ENCODE results near the gene SIRT7.

Gene SIRT7

GRCh38 chr17:81931557-81932332 lies 13.8 kb upstream of the SIRT7 start:
- no peak for DNase-seq (ENCODE audit: low spot score)

DNA sequence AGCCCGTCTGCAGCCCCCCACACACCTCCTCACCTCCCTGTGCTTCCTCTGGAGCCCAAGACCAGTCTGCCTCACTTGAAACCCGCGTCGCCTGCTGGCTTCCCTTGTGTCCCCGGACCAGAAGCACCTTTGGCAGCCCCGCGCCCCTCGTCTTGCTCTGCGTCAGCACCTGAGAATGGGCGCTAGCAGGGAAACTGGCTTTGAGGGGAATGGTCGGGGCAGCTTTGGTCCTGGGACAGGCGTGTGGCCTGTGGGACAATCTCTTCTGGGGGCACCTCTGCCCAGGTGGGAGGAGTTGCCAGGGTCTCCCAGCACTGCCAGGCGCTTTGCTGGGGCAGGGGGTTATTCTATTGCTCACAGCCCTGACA lies 13.2 kb upstream of the SIRT7 start:
- DNase-seq (ENCODE audit: low spot score) = no peak

DNA sequence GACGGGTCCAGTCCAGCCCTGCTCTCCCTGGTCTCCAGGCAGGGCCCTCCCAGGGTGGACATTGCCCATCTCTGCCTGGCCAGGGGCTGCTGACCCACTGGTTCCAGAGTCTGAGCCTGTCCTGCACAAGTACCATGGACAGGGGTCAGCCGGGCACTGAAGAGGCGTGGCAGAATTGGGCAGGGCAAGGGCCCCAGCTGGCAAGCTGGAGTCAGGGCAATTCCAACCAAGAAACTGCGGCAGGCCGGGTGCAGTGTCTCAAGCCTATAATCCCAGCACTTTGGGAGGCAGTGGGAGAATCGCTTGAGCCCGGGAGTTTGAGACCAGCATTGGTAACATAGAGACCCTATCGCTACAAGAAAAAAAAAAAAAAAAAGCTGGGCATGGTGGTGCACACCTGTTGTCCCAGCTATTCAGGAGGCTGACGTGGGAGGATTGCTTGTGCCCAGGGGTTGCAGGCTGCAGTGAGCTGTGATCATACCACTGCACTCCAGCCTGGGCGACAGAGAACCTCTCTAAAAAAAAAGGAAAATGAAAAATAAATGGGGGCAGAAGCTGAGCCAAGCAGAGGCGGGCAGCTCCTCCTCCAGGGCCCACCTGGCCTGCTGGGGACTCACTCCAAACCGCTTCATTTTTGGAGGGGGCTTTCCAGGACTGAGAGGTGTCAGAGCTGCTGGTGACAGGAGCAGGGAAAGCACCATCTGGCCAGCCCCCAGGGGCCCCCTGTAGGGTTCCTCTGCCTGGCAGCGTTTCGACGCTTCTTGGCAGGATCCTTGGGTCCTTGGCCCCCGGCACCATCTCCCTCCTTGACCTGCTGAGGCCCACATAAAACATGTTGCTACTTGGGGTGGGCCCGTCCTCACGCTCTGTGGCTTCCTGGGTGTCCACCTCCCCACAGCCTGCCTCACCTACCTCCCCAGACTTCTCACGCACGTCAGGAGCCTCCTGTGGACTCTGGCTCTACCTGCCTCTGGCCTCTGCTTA lies 12.5 kb upstream of the SIRT7 start:
- no peak for DNase-seq (ENCODE audit: low spot score)

- no peak for DNase-seq (ENCODE audit: low spot score)
These were observed 11.5 kb upstream of the SIRT7 start for GRCh38 chr17:81929253-81930141.

DNA sequence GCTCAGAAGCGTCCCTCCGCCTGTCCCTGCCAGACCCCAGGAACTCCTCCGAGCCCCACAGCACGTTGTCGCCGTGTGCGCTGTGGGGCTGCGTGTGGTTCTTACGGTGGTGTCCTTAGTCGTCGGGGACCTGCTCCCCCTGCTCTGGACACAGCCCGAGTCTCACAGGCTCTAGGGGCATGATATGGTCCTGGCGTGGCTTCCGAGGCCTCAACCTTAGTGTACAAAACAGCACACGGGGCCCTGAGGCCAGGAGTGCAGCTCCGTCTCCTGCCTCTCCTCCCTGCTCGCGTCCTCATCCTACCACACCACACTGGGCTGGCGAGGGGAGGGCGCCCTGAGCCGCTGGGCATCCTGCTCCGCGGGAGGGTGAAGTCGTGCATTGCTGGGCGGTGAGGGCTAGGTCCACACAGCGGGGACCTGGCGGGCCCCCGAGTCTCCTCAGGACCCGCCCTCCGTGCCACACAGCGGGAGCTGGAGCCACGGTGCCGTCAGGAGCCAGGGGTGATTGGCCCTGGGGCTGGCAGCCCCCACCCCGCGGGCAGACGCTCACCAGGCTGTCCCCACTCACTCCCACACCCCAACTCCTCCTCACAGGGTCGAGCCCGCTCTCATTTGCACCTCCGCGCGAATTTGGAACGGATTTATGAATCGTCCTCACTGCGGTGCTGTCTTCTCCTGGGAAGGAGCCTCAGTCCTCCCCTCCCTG lies 10.7 kb upstream of the SIRT7 start:
- DNase-seq (ENCODE audit: low spot score) = no peak

DNA sequence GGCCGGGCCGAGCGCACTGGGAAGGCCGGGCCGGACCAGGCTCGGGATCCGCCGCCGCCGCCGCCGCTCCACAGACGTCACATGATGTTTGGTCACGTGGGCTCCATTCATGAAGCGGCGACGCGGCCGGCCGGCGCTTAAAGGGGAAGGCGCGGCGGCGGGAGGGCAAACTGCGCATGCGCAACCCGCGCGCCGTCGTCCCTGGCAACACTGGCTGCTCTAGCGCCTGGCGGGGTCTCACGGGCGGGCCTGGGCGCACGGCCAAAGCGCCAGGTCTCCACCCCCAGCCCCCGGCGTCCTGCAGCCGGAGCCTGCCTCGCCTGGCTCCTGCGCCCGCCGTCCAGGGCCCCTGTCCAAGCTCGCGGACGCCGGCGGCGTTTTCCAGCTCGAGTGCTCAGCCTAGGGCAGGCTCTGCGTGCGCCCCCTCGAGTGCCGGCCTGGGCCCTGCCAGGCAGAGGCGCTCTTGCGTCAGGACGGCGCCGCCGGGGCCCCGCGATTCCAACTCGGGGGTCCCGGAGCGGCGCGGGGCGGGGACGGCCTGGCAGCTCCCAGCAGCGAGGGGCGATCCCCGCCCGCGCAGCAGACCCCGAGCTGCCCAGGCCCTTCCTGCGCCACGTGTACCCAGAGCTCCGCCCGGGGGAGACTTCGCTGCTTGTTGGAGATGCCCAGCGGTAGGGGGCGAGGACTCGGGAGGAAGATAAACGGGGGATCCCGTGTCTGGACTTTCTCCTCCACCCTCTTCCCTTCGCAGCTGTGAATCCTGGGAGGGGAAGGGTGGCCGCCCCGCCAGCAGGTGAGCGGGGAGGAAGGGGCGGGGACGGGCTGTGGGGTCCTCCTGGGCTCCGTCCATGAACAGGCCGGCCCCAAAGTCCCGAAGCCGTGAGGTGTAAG lies 9.9 kb upstream of the SIRT7 start, which contains the start of gene MAFG:
Gene MAFG, minus strand, starts transcription at position 83 of the 891 bp plus-strand sequence. CDS start 4,550 bp downstream, outside the sequence.
- peak; percentile 98 for DNase-seq (ENCODE audit: low spot score)

DNA sequence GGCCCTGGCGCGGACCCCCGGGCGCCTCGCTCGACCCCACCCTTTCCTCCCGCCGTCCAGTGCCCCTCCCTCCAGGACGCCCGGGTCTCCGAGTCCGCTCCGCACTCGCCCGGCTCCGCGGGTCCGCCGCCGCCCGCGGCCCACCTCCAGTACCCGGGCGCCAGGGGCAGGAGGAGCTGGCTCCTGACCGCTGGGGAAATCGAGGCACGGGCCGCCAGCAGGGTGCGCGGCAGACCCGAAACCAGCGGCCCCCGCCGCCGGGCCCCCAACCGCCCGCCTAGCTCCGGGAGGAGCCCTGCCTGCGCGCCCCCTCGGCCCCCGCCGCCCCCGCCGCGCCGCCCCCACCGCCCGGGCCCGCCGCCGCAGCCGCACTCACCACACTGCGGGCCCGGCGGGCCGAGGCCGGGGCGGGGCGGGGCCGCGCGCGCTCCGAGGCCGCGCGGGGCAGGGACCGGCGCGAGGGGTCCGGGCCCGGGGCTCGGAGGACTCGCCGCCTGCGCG lies 9.2 kb upstream of the SIRT7 start:
- DNase-seq (ENCODE audit: low spot score) = no peak

DNA sequence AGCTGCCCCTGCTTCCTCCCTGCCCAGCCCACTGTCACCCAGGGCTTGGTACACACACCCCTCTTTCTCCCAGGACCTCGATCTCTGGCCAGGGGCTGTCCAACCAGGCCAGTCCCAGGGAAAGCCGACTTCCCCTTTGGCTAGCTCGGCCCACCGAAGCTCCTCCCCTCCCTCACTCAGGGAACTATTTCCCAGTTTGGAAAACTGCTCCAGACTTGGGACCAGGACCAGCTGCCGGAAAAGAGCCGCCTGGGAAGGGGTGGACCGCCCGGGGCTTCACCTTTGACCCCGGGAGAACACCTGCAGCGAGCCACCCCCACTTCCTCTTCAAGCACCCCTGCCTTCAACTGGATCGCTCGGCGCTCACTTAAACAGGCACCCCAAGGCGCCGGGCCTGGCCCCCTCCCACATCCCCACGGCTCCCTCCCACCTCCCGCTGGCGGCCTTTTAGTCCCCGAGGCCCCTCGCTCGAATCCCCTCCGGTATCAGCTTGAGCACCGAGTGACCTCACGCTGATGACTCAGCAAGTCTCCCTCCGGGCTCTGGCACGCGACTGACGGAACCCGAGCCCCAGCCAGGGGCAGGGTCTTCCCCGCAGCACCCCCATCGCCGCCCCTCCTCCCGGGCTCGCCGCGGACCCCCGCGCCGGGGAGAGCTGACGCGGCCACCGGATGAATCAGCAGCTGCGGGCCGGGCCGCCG lies 8.6 kb upstream of the SIRT7 start:
- no peak for DNase-seq (ENCODE audit: low spot score)

DNA sequence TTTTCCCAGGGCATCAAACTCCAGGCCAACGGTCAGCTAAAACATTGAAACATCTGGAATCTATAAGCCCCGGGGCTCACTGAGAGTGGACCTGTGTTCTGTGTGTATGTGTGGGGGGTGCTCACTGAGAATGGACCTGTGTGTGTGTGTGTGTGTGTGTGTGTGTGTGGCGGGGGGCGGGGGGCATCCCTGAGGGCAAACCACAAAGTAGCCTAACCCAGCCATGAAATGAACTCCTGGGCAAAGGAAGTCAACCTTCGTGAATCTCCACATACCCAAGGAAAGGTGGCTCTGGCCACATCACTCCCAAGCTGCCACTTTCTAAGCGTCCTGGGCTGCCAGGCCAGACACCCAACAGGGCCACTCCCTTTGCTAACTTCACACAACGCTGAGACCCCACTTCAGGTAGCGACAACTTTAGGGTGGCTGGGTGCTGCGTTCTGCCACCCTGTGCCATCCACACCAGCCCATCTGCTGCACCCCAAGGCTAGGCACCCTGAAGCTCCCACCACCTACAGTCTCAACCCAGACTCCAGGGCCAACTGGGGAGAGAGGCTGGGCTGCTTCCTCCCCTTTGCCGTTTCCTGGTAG lies 8.0 kb upstream of the SIRT7 start:
- DNase-seq (ENCODE audit: low spot score) = no peak

GRCh38 chr17:81924557-81925532 lies 6.9 kb upstream of the SIRT7 start:
- DNase-seq (ENCODE audit: low spot score) = no peak

DNA sequence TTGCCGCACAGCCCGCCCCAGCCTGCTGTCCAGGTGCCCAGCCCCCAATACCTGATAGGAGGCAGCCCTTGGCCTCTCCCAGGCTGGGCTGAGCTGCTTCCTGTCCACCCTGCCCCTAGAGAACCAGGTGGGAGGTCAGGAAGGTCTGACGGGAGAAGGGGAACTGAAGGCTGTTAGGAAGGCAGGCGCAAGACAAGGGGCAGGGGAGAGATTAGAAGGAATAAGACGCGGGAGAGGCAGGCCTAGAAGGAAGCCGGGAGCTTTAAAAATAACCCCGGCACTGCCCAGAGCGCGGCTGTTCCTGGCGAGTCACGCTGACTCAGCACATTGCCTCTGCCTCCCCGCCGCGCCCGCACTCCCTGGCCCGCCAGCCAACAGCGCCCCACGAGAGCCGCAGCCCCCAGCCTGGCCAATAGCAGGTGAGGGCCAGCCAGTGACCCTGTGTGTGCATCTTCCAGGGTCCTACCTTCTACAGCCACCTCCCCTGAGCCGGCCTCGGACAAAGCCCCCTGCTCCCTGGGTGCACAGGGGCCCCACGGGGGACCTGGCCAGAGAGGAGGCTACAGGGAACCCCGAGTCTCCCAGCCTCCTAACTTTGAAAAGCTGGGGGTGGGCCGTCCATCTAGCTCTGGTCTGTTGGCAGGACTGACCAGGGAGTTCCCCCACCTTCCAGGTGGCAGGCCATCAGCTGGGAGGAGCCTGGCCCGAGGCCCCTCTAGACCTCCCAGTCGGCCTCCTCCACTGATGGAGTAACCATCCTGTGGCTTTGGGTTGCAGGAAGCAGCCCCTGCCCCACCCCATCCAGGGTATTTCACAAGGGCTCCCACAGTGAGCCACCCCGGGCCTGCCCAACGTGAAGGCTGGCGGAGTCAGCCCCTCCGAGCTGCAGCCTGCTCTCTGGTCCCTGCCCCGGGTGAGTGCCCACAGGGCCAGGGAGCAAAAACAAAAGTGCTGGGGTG lies 5.6 kb upstream of the SIRT7 start:
- DNase-seq (ENCODE audit: low spot score) = no peak

DNA sequence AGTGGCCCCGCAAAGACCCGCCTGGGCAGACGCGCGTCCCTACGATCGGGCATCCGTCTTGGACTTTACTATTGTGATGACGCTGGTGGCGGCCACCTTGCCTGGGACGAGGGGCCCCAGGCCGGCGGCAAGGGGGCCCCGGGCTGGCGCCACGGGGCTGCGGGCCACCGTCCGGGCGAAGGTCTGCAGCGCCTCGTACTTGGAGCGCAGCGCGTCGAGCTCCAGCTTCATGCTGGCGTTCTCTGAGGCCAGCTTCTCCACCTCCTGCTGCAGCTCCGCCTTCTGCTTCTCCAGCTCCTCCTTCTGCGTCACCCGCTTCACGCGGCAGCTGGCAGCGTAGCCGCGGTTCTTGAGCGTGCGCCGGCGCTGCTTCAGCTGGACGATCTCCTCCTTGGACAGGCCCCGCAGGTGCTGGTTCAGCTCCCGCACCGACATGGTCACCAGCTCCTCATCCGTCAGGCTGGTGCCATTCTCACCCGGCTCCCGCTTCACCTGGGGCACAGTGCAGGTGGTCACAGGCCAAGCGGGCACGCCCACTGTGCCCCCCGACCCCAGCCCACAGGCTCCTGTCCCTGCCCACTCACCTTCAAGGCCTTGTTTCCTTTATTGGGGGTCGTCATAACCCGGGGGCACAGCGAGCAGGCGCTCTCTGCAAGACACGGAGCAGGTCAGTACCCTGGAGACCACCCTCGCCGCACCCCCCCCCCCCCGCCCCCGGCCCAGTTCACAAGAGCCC lies 4.8 kb upstream of the SIRT7 start:
- DNase-seq (ENCODE audit: low spot score) = no peak

GRCh38 chr17:81921996-81922565 lies 4.1 kb upstream of the SIRT7 start:
- no peak for DNase-seq (ENCODE audit: low spot score)

DNA sequence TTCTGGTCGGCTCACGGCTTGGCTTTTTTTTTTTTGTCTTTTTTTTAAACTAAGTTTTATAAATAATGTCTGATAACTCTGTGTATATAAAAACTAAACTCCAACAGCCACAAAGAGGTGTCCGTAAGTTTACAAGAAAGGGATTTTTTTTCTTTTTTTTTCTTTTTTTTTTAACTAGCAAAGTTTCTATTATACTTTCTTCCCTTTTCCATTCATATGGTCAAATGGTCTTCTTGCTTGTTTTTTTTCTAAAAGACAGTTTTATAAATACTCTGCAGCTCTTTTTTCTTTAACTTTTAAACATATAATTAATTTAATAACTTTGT lies 3.5 kb upstream of the SIRT7 start:
- DNase-seq (ENCODE audit: low spot score) = no peak

GRCh38 chr17:81920612-81921536 lies 2.9 kb upstream of the SIRT7 start:
- no peak for DNase-seq (ENCODE audit: low spot score)
